NK-92 treated with Interleukin-12 subunit alpha and Interleukin-12 subunit beta, amount 100 ng/mL, for 24 hours (cell line): ENCODE measurements around the gene KRTAP10-4.
"Not testable (repeated sequence)": the region's sequence is repeated elsewhere in the genome, so short reads cannot be mapped to it uniquely, and the experiment has no call there.

Source experiments
- DNase-seq: peaks from one replicate; lab custom pipeline; 2025; lab: John Stamatoyannopoulos, UW

The KRTAP10-4 gene

DNA sequence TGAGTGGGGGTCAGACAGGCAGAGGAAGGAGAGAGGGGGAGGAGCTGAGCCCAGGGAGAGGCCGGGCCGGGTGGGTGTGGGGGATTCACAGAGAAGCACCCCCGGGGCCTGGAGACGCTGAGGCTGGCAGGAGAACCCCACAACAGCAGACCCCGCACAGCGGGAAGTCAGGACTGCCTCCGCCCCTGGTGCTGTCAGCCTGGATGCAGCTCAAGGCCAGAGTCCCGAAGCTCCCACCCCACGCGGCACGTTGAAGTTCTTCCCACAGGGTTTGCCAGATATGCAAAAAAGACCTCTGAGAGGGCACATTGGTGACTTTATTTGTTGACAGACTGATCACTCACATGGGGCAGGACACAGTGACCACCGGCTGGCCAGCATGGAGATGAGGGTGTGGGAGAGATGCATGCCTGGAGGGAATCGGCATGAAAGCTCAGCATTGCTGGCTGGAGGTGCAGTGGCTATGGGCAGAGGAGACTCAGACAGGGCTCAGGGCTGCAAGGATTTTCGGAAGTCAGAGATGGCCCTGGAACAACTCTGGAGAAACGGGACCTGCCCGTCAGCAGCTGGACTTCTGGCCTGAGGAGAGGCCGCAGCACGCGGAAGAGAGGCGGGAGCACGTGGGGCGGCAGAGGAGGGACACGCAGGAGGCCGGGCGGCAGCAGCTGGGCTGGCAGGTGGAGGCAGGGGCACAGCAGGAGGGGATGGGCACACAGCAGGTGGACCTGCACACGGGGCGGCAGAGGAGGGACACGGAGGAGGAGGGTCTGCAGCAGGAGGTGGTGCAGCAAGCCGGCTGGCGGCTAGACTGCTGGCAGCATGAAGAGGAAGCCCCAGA lies 15.8 kb upstream of the KRTAP10-4 start:
- no peak for DNase-seq

DNA sequence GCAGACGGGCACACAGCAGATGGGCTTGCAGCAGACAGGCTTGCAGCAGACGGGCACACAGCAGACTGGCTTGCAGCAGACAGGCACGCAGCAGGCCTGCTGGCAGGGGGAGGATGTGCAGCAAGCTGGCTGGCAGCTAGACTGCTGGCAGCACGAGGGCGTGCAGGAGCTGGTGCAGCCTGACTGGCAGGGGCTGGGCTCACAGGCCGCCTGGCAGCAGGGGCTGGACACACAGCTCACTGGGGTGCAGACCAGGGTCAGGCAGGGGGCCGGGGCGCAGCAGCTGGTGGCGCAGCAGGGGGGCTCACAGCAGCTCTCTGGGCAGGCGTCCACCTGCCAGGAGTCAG lies 15.2 kb upstream of the KRTAP10-4 start:
- not testable (repeated sequence) for DNase-seq

DNA sequence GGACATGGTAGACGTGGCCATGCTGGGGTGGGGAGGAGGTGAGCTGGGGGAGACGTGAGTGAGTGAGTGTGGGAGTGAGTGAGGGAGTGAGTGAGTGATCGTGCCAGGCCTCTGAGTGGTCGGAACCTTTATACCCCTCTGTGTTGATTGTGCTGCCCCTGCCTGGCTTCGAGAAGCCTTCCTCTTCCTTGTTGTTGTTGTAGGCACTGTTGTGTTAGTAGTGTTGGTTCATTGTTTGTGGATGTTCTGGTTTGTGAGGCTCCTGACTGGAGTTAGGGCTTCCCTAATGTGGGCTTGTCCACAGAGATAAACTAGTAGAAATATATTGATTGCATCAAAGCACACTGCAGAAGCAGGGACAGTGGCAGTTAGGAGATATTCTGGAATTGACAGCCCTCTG lies 14.8 kb upstream of the KRTAP10-4 start, which contains the start of gene KRTAP10-3:
Gene KRTAP10-3 (minus strand): TSS at position 101 of the 400 bp plus-strand sequence. CDS start 80 bp downstream, at position 21.
- DNase-seq, result no peak

DNA sequence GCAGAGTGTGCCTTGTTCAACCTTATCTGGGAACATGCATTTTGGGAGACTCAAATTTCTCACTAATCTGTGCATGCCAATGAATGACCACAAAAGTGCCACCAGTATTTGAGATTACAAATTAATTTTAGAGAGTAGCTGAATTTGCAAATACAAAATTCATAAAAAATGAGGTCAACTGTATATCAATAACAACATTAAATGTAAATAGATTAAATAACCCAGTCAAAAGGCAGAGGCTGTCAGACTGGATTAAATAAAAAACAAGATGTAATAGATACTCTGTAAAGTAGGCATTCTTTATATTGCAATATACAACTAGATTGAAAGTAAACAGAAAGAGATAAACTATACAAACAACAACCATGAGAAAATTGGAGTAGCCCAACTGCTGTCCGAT lies 9.4 kb upstream of the KRTAP10-4 start:
- DNase-seq, result no peak

DNA sequence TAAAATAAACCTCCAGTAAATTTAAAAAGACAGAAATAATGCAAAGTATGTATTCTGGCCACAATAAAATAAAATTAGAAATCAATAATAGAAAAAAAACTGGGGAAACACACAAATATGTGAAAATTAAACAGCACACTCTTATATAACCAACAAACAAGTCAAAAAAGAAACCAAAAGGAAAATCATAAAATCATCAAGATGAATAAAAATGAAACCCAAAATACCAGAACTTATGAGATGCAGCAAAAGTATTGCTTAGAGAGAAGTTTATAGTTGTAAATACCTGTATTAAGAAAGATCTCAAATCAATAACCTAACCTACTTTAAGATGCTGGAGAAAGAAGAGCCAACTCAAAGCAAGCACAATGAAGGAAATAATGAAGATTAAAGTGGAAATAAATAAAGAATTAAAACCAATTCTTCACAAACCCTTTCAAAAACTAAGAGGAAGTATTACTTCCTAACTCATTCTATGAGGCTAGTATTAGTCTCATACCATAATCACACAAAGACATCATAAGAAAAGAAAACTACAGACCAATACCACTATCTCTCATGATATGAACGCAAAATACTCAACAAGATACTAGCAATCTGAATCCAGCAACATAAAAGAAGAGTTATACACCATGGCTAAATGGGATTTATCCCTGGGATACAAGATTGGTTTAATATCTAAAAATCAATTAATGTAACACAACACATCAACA lies 8.5 kb upstream of the KRTAP10-4 start:
- no peak for DNase-seq

DNA sequence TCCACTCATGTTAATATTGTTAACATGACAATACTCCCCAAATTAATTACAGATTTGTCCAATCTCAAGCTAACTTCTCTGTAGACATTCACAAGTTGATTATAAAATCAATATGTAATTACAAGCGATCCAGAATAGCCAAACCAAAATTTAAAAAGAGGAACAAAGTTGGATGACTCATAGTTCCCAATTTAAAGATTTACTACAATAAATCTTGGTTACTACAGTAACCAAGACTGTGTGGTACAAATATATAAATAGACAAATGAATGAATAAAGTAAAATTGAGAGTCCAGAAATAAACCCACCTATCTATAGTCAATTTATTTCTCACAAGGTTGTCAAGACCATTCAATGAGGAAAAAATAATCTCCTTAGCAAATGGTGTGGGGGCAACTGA lies 7.1 kb upstream of the KRTAP10-4 start:
- DNase-seq, result no peak

DNA sequence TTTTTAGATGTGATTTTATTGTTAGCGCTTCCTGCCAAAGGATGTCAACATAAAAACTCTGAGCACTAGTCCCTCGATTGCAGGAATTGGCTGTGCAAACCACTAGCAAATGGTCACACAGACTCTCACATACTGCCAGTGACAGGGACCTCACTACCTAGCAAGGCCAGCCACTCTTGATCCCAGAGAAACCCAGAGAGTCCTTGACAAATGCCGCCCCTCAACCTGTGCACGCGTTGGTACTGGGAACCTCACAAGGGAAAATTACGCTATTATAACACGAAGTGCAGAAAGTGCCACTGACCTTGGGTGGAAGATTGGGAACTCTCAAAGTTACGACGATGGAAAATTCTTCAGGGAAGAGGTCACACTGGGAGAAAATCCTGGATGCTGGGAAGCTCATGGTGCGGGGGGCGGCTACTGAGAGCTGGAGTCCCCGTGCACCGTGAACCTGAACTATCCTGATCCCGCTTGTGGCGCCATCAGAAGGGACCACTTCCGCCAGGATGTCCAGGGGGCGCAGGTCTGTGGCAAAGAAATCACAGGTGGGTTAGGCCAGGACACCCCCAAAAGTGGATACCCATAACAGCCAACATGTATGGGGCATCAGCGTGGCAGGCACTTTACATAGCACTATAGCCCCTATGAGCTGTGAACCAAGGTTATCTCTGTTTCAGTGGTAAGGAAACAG lies 5.9 kb upstream of the KRTAP10-4 start:
- no peak for DNase-seq

DNA sequence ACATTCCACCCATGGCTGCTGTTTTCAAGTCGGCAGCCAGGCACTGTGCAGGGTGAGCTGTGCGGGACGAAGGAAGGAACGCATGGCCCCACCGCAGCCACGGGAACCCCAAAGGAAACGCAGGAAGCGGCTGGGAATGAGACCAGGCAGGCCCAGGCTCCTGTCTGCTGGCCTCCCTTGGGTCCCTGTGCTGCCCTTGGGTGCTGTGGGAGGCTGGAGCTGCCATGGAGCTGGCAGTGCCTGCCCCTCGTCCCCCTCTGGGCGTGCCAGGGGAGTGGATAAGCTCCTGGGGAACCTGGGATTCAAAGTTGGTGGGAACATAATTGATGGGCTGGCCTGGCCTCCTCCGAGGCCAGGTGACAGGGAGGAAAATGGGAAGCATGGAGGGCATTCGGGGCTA lies 5.3 kb upstream of the KRTAP10-4 start:
- DNase-seq, result no peak

DNA sequence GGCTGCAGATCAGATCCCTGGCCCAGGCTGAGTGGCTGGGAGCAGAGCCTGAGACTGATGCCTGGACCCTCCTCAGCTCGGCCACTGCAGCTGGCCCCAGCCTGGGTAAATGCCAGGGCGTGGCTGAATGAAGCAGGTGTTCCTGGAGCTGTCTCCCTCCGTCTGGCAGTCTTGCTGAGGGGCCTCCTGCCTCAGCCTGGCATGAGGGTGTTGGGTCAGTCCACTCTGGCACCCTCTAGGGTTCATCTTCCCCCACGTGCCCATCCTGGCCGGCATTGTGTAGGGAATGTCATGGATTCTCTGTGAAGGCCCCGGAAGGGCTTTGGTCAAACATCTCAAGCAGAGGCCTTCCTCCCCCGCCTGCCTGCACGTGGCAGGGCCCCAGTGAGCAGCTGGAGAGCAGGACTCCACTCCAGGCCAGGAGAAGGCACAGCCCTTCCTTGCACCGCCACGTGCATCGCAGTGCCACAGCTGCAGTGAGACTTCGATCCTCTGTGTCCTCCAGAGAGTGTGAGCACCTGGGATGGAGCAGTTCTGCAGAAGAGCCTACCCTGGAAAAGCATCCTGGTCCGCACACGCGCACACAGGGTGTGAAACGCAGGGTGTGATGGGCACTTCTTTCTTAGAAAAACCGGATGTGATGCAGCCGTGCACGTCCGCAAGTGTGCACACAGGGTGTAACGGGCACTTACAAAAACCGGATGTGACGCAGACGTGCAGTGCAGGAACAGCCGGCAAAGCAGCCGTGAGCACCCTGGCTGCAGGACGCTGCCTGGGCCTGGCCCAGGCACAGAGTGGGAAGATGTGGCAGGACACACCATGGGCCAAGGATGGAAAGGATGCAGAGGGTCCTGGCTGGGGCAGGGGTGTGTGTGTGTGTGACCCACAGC lies 4.6 kb upstream of the KRTAP10-4 start:
- DNase-seq, result no peak

DNA sequence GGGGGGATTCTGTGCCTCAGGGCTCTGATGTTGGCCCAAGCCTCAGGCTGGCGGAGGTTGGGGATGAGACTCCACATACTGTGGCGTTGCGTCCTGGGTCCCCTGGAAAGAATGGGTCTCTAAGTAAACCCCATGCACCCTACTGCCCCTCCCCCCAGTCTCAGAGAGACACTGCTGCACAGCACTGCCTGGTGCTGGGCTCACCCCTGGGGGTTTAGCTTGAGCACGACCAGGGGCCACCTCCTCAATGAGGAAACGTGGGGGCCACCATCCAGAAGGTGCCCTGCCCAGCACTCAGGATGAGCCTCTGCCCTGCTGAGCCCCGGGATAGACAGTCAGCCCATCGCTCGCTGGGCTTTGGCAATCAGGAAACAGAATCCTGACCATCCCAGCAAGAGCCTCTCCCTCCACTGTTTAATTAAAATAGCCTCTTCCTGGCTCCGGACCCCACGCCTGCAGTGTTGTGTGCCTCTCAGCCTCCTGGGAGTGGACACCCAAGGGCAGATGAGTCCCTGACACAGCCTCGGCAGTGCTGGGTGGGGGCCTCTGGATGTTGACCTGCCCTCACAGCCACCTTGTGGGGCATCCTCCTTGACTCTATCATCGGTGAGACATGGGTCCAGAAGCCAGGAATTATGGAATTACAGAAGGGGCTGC lies 3.5 kb upstream of the KRTAP10-4 start:
- no peak for DNase-seq

DNA sequence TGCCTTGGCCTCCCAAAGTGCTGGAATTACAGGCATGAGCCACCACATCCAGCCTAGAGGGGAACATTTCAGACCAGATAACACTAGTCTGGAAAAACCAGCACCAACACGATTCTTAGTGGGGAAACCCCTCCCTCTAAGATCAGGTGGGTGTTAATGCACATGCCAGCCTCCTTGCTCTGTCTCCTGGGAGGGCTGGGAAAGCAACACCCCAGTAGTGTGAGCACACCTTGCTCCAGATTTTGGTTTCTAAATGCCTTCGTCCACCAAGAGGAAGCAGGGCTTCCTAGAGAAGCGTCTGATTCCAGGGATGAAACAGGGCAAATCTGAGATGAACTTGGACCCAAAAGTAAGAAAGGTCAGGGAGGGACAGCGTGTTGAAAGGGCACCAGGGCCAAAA lies 2.2 kb upstream of the KRTAP10-4 start:
- DNase-seq, result no peak

DNA sequence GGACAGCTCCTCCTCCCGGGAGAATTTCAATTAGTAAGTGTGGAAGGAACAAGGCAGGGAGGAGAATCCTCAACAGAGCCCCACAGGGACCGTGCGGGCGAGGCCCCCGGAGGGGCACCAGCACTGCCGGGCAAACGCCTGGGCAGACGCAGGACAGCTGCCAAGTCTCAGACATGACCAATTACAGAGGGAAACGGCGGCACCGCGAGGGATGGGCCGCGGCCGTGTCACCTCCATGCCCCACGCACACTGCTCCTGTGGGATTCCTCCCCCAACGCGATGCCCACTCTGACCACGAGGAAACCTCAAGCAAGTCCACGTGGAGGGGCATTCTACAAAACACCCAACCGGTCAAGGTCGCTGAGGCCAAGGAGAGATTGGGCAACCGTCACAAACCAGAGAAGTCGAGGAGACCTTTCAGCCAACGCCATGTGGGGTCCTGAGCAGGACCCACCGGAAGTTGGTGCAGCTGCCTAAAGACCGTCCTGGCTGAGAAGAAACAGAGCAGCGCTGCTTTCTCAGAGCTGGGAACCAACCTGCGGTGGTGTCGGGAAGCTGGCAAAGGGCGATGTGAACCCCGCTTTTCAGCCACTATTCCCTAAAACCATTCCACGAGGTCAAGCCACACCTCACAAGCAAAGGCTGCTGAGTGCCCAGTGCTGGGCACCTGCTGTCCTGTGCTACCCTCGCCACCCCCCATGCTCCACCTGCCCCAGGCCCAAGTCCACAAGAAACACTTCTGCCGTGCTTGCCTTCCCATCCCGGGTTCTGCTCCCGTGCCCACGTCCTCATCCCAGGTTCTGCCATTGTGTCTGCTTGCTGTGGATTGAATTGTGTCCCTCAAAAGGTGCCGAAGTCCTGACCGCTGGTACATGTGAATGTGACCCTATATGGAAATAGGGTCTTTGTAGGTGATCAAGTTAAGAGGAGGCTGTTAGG lies 1.4 kb upstream of the KRTAP10-4 start:
- no peak for DNase-seq

DNA sequence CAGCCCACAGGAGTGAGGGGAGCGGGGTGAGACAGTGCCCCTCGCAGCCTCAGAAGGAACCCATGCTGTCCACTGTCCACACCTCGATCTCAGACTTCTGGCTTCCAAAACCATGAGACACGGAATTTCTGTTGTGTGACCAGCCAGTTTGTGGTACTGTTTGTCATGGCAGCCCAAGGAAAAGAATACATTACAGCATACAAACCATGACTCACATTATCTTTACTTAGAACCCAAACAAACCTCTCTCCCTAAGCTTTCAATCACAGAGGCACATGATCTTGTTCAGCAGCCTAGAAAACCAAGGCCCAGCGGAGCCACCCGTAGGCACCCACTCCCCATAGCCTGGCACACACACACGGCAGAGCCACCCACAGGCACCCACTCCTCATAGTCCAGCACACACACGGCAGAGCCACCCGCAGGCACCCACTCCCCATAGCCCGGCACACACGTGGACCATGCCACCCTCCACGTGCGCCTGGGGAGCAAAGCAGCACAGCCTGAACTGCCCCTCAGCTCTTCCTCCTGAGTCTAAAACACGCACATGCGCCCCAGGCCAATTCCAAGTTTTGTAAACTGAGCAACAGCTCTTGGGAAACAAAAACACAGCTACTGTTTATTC lies 458 bp upstream of the KRTAP10-4 start:
- no peak for DNase-seq

DNA sequence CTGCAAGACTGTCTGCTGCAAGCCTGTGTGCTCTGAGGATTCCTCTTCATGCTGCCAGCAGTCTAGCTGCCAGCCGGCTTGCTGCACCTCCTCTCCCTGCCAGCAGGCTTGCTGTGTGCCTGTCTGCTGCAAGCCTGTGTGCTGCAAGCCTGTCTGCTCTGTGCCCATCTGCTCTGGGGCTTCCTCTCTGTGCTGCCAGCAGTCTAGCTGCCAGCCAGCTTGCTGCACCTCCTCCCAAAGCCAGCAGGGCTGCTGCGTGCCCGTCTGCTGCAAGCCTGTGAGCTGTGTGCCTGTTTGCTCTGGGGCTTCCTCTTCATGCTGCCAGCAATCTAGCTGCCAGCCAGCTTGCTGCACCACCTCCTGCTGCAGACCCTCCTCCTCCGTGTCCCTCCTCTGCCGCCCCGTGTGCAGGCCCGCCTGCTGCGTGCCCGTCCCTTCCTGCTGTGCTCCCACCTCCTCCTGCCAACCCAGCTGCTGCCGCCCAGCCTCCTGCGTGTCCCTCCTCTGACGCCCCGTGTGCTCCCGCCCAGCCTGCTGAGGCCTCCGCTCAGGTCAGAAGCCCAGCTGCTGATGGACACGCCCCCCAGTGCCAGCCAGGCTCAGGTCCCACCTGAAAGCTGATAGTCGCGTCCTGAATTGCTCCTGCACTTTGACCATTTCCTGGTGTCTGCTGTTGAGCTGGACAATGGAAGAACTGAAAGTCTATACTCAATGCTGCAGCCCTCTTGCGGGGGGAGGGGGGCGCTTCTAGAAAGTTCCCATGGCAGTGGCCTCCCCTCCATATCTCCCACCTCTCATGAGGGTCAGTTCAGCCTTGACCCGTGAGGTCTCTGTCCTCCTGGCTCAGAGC lies 1.2 kb downstream of the KRTAP10-4 start:
- DNase-seq, result no peak

DNA sequence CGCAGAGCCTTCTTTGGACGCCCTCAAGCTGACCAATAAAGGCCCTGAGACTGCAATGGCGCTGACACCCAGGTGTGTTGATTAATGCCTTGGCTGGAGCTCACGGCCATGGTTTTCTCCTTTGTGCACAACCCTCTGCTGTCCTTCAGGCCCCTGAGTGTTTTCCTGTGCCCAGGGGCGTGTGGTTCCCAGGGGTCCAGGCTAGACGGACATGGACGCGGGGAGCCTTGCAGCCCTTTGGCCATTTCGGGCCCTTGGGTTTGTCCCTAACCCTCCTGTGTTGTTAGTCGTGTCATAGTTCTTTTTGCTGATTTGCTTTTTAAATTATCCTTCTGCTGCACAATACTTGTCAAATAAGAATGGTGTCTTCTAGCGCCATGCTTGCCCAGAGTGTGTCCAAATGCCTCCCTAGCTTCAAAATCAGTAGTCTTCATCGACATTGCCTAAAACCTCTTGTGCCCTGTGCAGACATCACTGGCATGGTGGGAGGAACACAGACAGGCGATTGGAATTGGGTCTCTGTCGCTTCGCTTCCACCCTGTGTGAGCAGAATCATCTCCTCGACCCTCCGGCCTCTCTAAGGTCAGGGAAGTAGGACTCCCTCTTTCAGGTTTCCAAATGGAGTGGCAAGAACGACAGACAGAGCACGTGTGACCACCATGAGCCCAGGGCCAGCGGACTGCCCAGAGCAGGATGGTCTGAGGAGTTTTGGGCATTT lies 1.9 kb downstream of the KRTAP10-4 start:
- DNase-seq, result no peak

DNA sequence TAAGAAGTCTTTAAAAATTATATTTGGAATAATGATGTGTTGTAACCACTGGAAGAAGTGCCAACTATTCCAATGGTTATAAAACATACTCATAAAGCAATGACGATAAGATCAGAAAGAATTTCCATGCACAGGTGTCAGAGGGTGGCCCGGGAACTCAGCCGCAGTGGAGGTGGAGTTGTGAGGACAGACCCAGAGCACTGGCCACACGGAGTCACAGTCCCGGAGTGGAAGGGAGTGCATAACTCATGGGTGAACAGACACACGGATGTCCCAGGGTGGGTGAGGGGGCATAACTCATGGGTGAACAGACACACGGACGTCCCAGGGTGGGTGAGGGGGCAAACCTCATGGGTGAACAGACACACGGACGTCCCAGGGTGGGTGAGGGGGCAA lies 2.5 kb downstream of the KRTAP10-4 start:
- no peak for DNase-seq

DNA sequence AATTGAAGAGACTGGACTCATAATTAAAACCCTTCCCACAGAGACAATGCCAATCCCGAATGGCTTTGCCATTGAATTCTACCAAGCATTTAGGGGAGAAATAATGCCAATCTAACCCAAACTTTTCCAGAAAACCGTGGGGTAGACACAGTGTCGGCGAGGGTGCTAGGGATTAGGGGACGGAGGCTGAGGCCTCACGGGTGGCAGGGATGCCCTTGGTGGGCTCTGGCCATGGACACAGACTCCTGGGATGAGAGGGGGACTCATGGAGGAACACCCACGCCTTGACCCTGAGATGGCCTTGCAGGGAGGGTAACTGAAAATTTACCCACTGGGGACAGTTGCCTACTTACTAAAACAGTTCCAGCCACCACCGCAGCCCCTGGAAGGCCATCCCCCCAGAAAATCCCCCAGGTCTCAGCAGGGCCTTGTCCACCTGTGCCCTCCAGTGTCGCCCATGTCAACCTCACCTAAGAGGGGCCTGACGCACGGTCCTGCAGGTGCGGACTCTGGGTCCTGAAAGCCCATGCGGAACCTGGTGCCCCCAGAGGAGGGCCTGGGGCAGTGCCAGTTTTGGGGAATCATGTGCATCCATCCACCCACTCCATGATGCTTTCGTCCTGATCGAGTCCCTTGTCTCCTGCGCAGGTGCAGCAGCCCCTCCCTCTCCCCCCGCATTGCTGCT lies 5.0 kb downstream of the KRTAP10-4 start:
- no peak for DNase-seq
